BE2C (cell line): Measurements from ENCODE around the gene NEGR1.

Source experiments
- DNase-seq: peaks from one replicate; pipeline ENCODE4 v3.0.0-alpha.2; 2020
- H3K27me3 ChIP-seq: fragments of 250-450 bp; sonication (Bioruptor Pico); 2 replicates; pipeline ENCODE4 v1.5.1; 2020; ENCODE audit warnings: mild to moderate bottlenecking
- H3K36me3 ChIP-seq: fragments of 250-450 bp; sonication (Bioruptor Pico); 2 replicates; pipeline ENCODE4 v1.5.1; 2020; ENCODE audit warnings: mild to moderate bottlenecking
- H3K4me1 ChIP-seq: fragments of 250-450 bp; sonication (Bioruptor Pico); 2 replicates; pipeline ENCODE4 v1.5.1; 2020
- H3K4me3 ChIP-seq: 2 replicates; pipeline ENCODE4 v1.5.1; 2011; ENCODE audit warnings: low read depth, low read length
- H3K9me3 ChIP-seq: fragments of 250-450 bp; sonication (Bioruptor Pico); 2 replicates; pipeline ENCODE4 v1.5.1; 2020
- CTCF ChIP-seq: IDR thresholded peaks from 2 replicates; pipeline ENCODE4 v1.5.1; 2012; ENCODE audit warnings: mild to moderate bottlenecking, low read depth, low read length

The NEGR1 gene

GRCh38 chr1:72281637-72282270 is 585 bp downstream of the NEGR1 start:
- DNase-seq, result no peak
- H3K27me3 ChIP-seq, result peaks cover 10% of the 10 kb centered on the region
- TF ChIP-seq CTCF, result no peak
- H3K9me3 ChIP-seq, result no peaks in the 10 kb centered on the region
- H3K4me3 ChIP-seq, result peak overlapping the region; percentile 56
- no peaks in the 10 kb centered on the region for H3K4me1 ChIP-seq
- H3K36me3 ChIP-seq, result no peaks in the 10 kb centered on the region

GRCh38 chr1:72281144-72281543 is 1.2 kb downstream of the NEGR1 start:
- TF ChIP-seq CTCF, result no peak
- peaks cover 10% of the 10 kb centered on the region for H3K27me3 ChIP-seq

GRCh38 chr1:72280711-72281110 is 1.6 kb downstream of the NEGR1 start:
- no peaks in the 10 kb centered on the region for H3K4me1 ChIP-seq
- DNase-seq, result no peak
- TF ChIP-seq CTCF, result no peak
- no peak overlapping the region for H3K4me3 ChIP-seq
- no peaks in the 10 kb centered on the region for H3K9me3 ChIP-seq
- H3K27me3 ChIP-seq, result peaks cover 10% of the 10 kb centered on the region
- no peaks in the 10 kb centered on the region for H3K36me3 ChIP-seq

More at GRCh38 chr1:72281144-72281543, 1.2 kb downstream of the NEGR1 start:
- DNase-seq, result no peak
- Histone ChIP-seq H3K9me3 (no peaks in the 10 kb centered on the region), H3K4me3 (no peak overlapping the region), H3K4me1 (no peaks in the 10 kb centered on the region), H3K36me3 (no peaks in the 10 kb centered on the region)

- Histone ChIP-seq H3K4me3 (no peak overlapping the region), H3K4me1 (no peaks in the 10 kb centered on the region), H3K36me3 (no peaks in the 10 kb centered on the region), H3K27me3 (peaks cover 10% of the 10 kb centered on the region), H3K9me3 (no peaks in the 10 kb centered on the region)
- TF ChIP-seq CTCF, result no peak
- no peak for DNase-seq
These were observed 2.2 kb downstream of the NEGR1 start for GRCh38 chr1:72280131-72280530.

GRCh38 chr1:72278461-72278860 is 3.9 kb downstream of the NEGR1 start:
- DNase-seq, result no peak
- Histone ChIP-seq H3K4me3 (no peak overlapping the region), H3K36me3 (no peaks in the 10 kb centered on the region), H3K9me3 (no peaks in the 10 kb centered on the region), H3K4me1 (no peaks in the 10 kb centered on the region), H3K27me3 (peaks cover 10% of the 10 kb centered on the region; the same call in 1 of the 2 replicates)
- TF ChIP-seq CTCF, result no peak

GRCh38 chr1:72271555-72272085 is 10.7 kb downstream of the NEGR1 start:
- no peak for DNase-seq
- H3K9me3 ChIP-seq, result no peaks in the 10 kb centered on the region
- H3K36me3 ChIP-seq, result no peaks in the 10 kb centered on the region
- no peaks in the 10 kb centered on the region for H3K4me1 ChIP-seq
- no peak overlapping the region for H3K4me3 ChIP-seq
- TF ChIP-seq CTCF, result no peak
- no peaks in the 10 kb centered on the region for H3K27me3 ChIP-seq
